Colon (tissue), 2 donors: ENCODE data around the gene NEUROD1.
"Not testable (repeated sequence)": the region's sequence is repeated elsewhere in the genome, so short reads cannot be mapped to it uniquely, and the experiment has no call there.

ENCODE experiments used
- FAIRE-seq: peaks from 2 replicates; lab custom pipeline; 2012; peaks lifted over from hg19 to GRCh38; lab: Jason Lieb, UNC
- donor health status: control.
- donor health status: control.

Gene NEUROD1

DNA sequence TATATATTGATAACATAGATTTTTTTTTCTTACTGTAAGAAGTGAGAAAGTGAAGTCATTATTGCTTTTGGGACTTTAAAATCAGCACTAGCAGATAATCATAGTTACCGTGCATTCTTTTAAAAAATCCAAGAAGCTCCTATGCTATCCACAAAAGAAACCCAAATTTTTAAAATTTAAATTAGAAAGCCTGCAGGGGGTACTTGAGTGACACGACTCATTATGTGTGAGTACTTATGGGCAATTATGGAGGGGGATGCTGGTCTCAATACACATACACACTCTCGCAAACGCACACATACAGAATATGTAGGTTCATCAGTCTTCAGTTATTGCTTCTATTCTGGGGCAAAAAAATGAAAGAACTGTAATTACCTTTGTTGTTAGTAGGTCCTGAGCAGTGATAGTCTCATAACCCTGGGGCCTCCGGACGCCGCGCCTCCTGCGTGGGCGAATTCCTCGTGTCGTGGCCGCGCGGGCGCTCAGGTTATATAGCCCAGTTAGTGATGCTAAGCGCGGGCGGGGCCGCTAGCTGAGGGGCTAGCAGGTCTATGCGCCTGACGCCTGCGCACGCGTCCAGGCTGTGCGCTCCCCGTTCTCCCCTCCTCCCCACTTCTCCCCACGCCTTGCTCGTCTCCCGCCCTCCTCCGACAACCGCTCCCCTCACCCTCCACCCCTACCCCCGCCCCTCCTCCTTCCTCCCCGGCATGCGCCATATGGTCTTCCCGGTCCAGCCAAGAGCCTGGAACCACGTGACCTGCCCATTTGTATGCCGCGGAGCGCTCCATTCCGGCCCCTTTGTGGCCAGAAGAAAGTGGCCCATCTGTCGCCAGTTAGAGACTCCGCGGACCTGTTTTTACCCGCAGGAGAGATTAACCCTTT, at the start of gene NEUROD1:
Gene NEUROD1 (minus strand): TSS at position 463 of the 882 bp plus-strand sequence. CDS start 1,657 bp downstream, outside the sequence.
- FAIRE-seq, result no peak

DNA sequence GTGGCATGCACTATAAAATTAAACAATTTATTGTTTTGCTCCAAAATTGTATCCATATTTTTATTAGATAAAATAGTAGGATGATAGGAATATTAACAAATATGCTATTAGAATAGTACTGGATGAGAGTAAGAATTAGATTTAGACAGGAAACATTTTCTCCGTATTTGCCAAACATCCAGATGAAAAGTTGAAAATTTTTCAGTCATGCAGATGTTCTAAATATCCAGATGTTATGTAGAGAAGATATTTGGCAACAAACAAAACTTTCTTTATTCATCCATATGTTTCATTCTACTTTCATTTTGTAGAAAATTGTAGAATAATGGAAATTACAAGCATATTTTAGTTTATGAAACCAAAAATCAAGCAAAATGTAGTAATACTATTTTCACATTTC, 45.2 kb upstream of the NEUROD1 start:
- peak; percentile 66 for FAIRE-seq

DNA sequence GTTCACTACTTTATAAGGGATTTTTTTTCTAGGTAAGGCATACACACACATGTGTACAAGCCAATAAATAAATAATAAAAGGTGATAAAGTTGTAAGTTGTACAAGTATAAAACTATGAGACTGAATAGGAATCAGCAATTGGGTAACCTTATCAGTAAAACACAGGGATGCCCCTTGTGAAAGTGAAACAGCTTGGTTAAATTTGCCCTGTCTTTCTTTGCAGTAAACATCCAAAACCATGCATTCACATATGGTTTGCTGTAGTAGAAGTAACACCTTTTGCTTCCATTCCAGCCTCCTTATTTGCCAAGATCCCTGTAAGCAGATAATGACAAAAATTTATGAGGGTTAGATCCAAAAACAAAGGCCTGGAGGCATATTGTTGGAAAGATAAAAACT, 44.3 kb upstream of the NEUROD1 start:
- FAIRE-seq, result no peak

DNA sequence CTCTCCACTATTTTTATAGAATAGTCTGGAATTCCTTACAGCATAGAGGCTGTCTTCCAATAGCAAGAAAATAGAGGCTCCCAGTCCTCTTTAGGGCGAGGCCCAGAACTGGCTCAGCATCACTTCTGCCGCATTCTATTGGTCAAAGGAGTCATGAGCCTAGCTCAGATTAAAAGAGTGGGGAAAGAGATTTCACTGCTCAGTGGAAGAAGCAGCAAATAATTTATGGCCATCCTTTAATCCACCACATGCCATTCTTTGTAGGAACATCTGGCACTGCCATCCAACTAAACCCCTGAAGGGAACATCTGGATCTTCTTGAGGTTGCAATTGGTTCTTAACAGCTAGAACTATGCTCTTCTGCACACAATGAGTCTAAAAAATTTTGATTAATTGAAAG, 43.4 kb upstream of the NEUROD1 start:
- FAIRE-seq, result no peak

DNA sequence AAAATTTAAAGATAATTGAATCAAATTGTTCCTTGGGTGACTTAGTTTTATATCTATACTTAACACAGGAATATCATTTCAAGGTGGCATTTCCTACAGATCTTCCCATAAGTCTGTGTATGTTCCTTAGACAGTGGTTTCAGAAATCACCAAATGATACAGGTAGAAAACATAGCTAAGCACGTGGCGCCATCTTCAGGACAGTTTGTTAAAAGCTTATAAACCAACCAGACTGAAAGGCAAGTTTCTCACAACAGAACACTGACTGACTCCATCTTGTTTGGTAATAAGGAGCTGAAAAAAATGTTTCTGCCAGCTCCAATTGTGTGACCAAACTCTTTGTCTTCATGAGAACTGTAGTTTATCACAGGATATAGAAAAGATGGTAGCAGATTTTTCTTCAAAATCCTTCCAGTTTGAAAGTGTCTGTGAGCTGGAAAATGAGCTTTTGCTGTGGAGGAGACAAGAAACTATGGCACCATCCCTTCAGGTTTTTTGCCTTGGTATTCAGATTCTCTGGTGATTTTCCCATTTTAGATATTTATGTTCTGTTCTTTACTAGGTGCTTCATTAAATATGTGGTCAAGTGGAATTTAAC, 34.8 kb upstream of the NEUROD1 start:
- FAIRE-seq, result no peak

DNA sequence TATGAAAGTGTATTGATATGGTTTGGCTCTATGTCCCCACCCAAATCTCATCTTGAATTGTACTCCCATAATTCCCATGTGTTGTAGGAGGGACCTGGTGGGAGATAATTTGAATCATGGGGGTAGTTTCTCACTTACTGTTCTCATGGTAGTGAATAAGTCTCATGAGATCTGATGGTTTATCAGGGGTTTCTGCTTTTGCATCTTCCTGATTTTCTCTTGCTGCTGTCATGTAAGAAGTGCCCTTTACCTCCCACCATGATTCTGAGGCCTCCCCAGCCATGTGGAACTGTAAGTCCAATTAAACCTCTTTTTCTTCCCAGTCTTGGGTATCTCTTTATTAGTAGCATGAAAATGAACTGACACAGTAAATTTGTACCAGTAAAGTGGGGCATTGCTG, 30.7 kb upstream of the NEUROD1 start:
- not testable (repeated sequence) for FAIRE-seq

DNA sequence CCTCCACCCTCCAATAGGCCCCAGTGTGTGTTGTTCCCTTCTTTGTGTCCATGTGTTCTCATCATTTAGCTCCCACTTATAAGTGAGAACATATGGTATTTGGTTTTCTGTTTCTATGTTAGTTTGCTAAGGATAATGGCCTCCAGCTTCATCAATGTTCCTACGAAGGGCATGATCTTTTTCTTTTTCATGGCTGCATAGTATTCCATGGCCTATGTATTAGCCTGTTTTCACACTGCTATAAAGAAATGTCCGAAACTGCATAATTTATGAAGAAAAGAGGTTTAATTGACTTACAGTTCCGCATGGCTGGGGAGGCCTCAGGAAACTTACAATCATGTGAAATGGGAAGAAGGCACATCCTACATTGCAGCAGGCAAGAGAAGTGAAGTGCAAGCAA, 22.2 kb upstream of the NEUROD1 start:
- FAIRE-seq, result not testable (repeated sequence)

DNA sequence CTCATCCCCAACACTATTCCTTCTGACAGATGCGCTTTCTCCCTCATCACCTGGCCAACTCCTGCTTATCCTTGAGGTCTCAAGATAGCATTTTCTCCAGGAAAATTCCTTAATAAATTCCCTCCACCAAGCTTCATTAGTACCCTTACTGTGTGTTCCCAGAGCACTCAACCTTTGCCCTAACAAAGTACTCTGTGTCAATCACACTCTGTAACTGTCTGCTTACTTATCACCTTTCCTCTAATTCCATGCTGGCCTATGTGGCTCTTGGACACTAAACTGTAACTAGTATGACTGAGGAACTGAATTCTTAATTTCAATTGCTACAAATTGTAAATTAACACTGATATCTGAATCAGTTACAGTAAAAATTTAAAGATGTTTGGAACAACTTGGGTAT, 17.9 kb upstream of the NEUROD1 start:
- no peak for FAIRE-seq

DNA sequence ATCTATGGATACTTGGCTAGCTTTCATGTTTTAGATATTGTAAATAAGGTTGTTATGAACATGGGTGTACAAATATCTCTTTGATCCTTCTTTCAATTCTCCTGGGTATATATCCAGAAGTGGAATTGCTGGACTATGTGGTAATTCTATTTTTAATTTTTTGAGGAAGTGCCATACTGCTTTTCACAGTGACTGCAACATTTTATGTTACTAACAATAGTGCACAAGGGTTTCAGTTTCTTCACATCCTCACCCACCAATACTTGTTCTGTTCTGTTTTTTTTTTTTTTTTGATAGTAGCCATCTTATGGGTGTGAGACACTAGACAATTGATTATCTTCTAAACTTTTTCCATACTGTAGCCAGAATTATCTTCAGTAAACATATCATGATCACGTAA, 17.3 kb upstream of the NEUROD1 start:
- no peak for FAIRE-seq

DNA sequence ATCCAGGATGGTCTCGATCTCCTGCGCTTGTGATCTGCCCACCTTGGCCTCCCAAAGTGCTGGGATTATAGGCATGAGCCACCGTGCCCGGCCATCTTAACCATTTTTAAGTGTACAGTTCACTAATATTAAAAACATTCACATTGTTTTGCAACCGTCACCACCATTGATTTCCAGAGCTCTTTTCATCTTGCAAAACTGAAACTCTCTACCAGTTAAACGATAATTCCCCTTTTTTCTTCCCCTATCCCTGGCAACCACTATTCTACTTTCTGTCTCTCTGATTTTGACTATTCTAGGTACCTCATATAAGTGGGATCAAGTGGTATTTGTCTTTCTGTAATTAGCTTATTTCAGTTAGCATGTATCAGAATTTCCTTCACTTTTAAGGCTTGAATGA, 16.8 kb upstream of the NEUROD1 start:
- no peak for FAIRE-seq

DNA sequence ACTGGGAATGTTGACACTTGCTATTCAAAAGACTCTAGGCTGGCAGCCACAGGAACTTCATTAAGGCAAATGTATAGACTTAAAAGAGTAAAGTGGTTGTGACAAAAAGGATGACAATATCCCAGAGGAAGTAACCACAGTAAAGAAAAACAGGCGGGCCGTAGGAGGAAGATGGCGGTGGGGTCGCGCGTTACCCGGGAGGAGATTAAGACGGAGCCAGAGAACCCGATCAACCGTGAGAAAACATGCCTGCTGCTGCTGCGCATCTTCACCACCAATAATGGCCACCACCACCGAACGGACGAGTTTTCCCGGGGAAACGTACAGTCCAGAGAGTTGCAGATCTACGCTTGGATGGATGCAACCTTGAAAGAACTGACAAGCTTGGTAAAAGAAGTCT, 14.0 kb upstream of the NEUROD1 start:
- no peak for FAIRE-seq

DNA sequence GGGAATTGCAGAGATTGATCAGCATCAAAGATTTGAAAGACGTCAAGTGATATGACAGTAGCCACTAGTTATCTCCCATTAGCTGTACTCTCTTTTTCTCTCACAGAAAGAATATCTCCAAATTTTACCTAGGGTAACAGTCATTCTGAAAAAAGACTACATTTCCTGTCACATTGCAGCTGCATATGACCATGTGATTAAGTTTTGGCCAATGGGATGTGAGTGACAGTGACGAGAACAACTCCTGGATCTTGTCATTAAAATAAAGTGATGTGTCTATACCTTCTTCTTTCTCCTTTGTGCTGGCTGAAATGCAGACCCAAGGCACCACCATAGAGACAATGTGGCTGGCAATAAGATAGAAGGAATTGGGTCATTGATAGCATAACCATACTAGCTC, 10.5 kb upstream of the NEUROD1 start:
- FAIRE-seq, result no peak

DNA sequence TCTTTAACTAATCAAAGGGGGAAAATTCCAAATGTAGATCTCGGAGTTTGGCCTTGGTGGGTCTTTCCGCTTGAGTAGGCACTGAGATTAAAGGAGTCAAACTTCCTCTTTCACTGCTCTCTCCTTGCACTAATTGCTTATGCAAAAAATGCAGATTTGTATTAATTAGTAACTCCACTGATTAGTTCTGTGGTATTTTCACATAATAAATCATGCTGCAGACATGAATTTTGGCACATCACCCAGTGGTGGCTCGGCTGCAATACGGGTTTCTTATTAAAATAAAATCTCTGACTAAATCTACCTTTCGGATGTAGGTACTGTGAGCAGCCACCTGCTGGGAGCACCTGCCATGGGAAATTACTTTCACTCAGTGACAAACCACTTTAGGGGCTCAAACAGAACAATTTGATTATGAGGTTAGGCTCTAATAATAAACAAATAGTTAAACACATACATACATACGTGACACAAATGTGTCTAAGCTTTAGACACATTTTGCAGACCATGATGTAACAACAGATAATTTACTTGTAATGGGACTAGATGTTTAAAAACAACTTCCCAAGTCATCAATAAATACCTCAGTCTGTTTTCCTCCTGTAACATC, 6.4 kb upstream of the NEUROD1 start:
- FAIRE-seq, result no peak

DNA sequence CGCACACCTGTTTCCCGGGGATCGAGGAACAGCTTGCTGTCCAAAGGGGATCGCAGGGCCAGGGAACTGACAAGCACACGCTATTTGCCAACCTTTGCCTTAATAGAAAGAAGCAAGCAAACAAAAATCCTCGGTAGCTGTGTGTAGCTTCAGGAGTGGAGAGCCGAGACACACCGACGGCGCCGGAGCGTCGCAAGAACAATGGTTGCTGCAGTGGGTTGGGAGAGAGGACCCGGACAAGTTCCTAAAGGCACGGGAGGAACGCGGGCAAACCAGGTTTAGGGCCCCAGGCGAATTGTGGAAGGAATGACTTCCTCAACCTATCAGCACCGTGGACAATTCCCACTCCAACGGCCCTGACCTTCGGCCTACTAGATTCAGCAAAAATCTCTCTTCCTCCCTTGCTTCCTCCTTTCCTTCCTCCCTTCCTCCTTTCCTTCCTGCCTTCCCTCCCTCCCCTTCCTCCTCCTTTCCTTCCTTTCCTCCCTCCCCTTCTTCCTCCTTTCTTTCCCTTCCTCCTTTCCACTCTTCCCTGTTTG, 4.9 kb upstream of the NEUROD1 start:
- FAIRE-seq, result no peak

DNA sequence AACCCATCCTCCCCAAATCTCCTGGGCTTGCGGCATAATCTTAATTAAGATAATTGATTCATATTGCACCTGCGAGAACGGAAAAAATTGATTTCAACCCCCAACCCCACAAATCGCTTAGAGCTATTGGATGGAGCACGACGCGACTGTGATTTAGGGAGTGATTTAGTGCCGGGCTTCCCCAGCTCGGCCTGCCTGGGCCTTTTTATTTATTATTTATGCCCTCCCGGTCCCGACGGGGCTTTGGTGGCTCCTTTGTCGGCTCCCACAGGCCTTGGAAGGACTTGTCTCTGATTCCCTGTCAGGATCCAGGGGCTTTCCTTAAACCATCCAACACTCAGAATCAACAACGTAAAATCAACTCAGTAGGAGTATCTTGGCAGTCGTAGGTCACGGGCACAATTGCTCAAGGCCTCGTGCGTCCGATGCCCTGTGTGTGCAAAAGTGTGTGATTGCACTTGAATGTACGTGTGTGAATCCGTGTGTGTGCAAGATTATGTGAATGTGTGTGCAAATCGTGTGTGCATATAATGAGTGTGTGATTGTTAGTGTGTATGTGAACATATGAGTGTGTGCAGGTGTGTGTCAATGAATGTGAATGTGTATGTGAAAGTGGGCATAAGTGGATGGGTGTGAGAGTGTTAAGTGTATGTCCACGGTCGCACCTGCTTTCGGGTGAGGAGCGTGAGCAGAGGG, 4.3 kb upstream of the NEUROD1 start:
- no peak for FAIRE-seq

DNA sequence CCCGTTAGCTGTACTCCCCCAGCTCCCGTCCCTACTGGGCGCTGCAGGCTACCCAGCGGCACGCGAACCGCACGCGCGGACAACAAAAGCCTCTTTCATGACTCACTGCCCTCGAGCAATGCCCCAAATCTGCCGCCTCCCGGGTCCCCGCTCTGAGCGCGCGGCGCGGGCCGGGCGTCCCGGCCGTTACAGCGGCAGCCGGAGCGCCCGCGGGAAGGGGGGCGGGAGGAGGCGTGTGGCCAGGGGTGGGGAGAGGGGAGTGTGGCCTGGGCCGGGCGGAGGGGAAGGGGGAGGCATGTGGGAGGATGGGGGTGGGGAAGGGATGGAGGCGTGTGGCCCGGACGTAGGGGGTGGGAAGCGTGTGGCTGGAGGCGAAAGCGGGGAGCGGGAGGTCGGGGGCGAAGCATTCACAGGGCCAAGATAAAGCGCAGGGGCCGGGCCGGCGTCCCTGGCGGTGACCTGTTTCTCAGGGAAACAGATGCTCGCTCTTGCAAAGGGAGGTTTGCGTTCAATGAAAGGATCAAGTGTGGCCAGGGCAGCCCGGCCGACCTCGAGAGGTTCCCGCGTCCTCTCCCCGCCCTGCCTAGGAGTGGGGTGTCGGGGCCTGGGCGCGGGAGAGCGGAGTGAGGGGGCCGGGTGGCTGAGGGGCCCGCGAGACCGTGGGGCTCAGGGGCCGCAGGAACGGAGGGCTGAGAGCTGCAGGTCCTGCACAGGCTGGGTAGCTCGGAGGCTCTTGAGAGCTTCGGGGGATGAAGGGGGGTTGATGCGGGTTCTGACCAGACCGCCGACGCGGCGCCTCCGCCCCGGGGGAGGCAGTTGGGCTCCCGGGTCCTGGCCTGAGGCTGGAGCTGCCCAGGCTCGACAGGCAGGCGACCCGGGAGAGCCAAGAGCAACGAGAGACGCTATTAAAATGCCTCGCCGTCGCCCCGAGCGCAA, 3.5 kb upstream of the NEUROD1 start:
- FAIRE-seq, result no peak

DNA sequence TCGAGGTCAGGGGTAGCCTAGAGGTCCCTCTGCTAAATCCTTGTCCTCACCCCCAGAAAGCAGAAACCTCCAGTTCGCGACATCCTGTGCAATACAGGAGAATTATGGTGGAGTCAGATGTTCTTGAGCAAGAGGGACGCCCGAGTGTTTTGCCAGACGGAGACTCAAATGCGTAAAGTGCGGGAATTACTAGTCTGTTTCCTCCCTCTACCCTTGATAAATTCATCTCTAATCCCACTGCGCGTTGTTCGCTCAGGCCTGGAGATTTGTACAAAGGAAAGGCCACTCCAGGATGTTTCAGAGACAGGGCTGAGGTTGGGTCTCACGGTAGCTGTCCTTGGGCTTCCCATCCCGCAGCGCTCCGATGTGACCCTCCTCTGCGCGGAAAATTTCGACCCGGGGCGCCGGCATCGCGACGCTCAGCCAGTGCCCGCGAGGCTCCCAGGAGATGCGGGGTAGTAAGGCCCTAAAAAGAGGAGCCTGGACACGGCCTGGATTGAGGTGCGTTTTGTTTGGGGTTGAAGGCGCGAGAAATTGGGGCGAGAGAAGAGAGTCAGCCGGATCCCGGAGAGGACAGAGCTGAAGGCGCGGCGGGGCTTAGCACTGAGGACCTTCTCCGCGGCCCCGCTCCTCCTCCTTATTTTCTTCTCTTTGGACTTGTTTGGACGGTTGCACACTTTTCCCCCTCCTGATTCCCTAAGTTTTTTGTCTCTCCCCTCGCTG, 2.6 kb upstream of the NEUROD1 start:
- FAIRE-seq, result no peak

DNA sequence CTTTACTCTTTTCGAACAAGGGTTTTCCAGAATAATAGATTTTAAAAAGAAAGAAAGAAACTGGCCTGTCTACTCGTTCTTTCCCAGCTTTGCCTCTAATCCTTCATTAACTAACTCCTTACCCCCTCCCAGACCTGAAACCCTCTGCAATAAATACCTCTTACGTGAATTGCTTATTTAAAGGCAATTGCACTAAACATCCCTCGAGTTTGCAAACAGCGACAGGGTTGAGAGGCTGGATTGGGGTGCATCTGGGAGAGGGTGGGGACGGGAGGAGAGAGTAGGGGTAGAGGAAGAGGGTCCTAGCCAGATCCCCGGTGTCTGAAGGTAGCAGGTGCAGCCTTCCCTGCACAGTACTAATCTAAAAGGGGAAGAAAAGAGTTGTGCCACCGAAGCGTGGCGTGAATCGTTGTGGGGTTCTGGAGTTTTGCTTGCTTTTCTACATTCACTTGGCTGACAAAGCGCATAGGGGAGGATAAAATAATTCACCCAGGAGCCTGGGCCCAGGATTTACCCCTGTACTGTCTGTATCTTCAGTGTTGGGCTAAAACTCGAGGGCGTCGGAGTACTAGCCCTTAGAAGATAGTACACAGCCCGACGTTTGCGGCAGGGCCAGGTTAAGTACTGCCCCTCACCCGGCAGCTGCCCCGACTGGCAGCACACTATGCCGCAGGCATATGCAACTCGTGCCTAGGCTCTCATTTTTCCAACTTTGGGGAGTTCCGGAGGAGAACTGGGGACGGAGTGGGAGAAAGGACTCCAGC, 1.9 kb upstream of the NEUROD1 start:
- FAIRE-seq, result no peak

DNA sequence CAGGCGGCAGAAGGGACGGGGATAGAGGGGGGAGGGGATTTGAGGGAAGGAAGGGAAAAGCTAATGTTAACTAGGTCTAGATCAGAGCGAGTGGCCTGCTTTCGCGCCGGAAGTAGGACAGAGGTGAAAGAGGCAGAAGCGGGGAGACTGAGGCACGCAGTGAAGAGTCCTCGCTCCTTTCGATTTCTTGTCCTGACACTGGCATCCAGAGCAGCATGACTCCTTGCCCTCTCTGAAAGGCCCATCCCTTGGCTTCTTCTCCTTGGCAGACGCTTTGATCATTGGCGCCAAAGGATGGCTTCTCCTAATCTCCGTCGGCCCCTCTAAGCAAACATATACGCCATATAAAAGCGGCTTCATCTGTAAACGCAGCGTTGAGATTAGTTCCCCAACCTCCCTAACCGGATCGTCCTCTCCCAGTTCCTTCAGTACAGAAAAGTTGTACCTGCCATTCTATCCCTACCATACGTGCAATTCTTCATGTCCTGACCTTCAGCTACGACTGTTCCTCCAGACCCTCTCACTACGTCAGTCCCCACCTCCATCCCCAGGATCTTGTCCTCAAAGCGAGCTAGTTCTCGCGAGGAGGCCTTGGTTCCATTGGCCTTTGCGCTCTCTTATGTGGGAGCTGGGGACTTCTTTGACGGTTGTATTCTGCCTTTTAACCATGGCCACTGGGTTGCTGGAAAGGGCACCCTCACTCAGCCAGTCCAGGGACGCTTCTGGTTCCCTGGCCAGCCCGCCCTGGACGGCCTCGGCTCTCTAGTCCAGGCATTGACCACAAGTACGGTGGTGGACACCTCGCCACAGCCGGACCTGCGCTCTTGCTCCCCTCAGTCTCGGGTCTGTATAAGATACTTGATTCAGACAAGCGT, 857 bp upstream of the NEUROD1 start:
- no peak for FAIRE-seq
